GOT3 (cell line): ENCODE data around the gene NDUFB11.
"Not testable (repeated sequence)": the region's sequence is repeated elsewhere in the genome, so short reads cannot be mapped to it uniquely, and the experiment has no call there.

ENCODE experiments used
- DNase-seq: peaks from one replicate; lab custom pipeline; 2025; ENCODE audit warnings: mixed read lengths; lab: John Stamatoyannopoulos, UW

The NDUFB11 gene

GRCh38 chrX:47146936-47147859 is 2.7 kb upstream of the NDUFB11 start:
- DNase-seq = no peak

- no peak for DNase-seq
These were observed 1.8 kb upstream of the NDUFB11 start for GRCh38 chrX:47146121-47146935.

GRCh38 chrX:47145395-47146120 is 1.1 kb upstream of the NDUFB11 start:
- DNase-seq = no peak

GRCh38 chrX:47143894-47144625 is 442 bp downstream of the NDUFB11 start:
- DNase-seq = no peak

- DNase-seq = no peak
These were observed 6.3 kb downstream of the NDUFB11 start for GRCh38 chrX:47138171-47138570.

GRCh38 chrX:47135650-47136049 is 8.9 kb downstream of the NDUFB11 start:
- DNase-seq = not testable (repeated sequence)

- no peak for DNase-seq
These were observed 11.0 kb downstream of the NDUFB11 start for GRCh38 chrX:47133493-47133892.

GRCh38 chrX:47129899-47130358 is 14.6 kb downstream of the NDUFB11 start:
- DNase-seq = no peak

- DNase-seq = peak; percentile 87
These were observed 15.2 kb downstream of the NDUFB11 start for GRCh38 chrX:47129157-47129898.

- not testable (repeated sequence) for DNase-seq
These were observed 20.0 kb downstream of the NDUFB11 start for GRCh38 chrX:47124466-47124865.

- not testable (repeated sequence) for DNase-seq
These were observed 27.9 kb downstream of the NDUFB11 start for GRCh38 chrX:47116551-47117110.

- DNase-seq = no peak
These were observed 32.1 kb downstream of the NDUFB11 start for GRCh38 chrX:47112316-47112954.

- DNase-seq = not testable (repeated sequence)
These were observed 33.4 kb downstream of the NDUFB11 start for GRCh38 chrX:47110936-47111615.

- no peak for DNase-seq
These were observed 43.3 kb downstream of the NDUFB11 start for GRCh38 chrX:47101206-47101605.

- no peak for DNase-seq
These were observed 46.0 kb downstream of the NDUFB11 start for GRCh38 chrX:47098338-47099094.

- DNase-seq = no peak
These were observed 47.5 kb downstream of the NDUFB11 start for GRCh38 chrX:47097018-47097417.

GRCh38 chrX:47093860-47094259 is 50.6 kb downstream of the NDUFB11 start:
- no peak for DNase-seq

GRCh38 chrX:47093248-47093647 is 51.3 kb downstream of the NDUFB11 start:
- DNase-seq = no peak
